ENCODE data around the gene DCUN1D1.

DNA sequence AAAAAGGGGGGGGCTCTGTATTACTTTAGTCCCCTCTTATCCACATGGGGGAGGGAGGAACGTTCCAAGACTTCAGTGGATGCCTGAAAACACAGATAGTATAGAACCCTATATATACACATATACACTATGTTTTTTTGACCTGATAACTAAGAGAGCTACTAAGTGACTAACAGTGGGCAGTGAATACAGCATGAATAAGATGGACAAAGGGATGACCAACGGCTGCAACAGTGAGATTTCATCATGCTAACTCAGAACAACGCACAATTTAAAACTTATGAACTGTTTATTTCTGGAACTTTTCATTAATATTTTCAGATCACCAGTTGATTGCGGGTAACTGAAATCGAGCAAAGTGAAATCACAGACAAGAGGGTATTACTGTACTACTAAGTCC is 7.3 kb downstream of the DCUN1D1 start:
- TF ChIP-seq CREB1 (CRISPR knock-in tag; IDR thresholded peaks at IDR 0.05; ENCODE audit: low read depth), result no peak
- TF ChIP-seq, protein P1, sequence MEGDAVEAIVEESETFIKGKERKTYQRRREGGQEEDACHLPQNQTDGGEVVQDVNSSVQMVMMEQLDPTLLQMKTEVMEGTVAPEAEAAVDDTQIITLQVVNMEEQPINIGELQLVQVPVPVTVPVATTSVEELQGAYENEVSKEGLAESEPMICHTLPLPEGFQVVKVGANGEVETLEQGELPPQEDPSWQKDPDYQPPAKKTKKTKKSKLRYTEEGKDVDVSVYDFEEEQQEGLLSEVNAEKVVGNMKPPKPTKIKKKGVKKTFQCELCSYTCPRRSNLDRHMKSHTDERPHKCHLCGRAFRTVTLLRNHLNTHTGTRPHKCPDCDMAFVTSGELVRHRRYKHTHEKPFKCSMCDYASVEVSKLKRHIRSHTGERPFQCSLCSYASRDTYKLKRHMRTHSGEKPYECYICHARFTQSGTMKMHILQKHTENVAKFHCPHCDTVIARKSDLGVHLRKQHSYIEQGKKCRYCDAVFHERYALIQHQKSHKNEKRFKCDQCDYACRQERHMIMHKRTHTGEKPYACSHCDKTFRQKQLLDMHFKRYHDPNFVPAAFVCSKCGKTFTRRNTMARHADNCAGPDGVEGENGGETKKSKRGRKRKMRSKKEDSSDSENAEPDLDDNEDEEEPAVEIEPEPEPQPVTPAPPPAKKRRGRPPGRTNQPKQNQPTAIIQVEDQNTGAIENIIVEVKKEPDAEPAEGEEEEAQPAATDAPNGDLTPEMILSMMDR (conservative IDR thresholded peaks at IDR 0.05; ENCODE audit: low read depth in 2 of 2), result no peak
- TF ChIP-seq POLR2AphosphoS5 (IDR thresholded peaks at IDR 0.05; ENCODE audit: low read depth), result no peak
- TF ChIP-seq EZH2 (IDR thresholded peaks at IDR 0.05; ENCODE audit: low read depth, unreplicated experiment), result no peak
- TF ChIP-seq, protein P2, sequence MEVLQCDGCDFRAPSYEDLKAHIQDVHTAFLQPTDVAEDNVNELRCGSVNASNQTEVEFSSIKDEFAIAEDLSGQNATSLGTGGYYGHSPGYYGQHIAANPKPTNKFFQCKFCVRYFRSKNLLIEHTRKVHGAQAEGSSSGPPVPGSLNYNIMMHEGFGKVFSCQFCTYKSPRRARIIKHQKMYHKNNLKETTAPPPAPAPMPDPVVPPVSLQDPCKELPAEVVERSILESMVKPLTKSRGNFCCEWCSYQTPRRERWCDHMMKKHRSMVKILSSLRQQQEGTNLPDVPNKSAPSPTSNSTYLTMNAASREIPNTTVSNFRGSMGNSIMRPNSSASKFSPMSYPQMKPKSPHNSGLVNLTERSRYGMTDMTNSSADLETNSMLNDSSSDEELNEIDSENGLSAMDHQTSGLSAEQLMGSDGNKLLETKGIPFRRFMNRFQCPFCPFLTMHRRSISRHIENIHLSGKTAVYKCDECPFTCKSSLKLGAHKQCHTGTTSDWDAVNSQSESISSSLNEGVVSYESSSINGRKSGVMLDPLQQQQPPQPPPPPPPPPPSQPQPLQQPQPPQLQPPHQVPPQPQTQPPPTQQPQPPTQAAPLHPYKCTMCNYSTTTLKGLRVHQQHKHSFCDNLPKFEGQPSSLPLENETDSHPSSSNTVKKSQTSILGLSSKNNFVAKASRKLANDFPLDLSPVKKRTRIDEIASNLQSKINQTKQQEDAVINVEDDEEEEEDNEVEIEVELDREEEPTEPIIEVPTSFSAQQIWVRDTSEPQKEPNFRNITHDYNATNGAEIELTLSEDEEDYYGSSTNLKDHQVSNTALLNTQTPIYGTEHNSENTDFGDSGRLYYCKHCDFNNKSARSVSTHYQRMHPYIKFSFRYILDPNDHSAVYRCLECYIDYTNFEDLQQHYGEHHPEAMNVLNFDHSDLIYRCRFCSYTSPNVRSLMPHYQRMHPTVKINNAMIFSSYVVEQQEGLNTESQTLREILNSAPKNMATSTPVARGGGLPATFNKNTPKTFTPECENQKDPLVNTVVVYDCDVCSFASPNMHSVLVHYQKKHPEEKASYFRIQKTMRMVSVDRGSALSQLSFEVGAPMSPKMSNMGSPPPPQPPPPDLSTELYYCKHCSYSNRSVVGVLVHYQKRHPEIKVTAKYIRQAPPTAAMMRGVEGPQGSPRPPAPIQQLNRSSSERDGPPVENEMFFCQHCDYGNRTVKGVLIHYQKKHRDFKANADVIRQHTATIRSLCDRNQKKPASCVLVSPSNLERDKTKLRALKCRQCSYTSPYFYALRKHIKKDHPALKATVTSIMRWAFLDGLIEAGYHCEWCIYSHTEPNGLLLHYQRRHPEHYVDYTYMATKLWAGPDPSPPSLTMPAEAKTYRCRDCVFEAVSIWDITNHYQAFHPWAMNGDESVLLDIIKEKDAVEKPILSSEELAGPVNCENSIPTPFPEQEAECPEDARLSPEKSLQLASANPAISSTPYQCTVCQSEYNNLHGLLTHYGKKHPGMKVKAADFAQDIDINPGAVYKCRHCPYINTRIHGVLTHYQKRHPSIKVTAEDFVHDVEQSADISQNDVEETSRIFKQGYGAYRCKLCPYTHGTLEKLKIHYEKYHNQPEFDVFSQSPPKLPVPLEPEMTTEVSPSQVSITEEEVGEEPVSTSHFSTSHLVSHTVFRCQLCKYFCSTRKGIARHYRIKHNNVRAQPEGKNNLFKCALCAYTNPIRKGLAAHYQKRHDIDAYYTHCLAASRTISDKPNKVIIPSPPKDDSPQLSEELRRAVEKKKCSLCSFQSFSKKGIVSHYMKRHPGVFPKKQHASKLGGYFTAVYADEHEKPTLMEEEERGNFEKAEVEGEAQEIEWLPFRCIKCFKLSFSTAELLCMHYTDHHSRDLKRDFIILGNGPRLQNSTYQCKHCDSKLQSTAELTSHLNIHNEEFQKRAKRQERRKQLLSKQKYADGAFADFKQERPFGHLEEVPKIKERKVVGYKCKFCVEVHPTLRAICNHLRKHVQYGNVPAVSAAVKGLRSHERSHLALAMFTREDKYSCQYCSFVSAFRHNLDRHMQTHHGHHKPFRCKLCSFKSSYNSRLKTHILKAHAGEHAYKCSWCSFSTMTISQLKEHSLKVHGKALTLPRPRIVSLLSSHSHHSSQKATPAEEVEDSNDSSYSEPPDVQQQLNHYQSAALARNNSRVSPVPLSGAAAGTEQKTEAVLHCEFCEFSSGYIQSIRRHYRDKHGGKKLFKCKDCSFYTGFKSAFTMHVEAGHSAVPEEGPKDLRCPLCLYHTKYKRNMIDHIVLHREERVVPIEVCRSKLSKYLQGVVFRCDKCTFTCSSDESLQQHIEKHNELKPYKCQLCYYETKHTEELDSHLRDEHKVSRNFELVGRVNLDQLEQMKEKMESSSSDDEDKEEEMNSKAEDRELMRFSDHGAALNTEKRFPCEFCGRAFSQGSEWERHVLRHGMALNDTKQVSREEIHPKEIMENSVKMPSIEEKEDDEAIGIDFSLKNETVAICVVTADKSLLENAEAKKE (CRISPR knock-in tag; IDR thresholded peaks at IDR 0.05), result no peak
- TF ChIP-seq, protein P3, sequence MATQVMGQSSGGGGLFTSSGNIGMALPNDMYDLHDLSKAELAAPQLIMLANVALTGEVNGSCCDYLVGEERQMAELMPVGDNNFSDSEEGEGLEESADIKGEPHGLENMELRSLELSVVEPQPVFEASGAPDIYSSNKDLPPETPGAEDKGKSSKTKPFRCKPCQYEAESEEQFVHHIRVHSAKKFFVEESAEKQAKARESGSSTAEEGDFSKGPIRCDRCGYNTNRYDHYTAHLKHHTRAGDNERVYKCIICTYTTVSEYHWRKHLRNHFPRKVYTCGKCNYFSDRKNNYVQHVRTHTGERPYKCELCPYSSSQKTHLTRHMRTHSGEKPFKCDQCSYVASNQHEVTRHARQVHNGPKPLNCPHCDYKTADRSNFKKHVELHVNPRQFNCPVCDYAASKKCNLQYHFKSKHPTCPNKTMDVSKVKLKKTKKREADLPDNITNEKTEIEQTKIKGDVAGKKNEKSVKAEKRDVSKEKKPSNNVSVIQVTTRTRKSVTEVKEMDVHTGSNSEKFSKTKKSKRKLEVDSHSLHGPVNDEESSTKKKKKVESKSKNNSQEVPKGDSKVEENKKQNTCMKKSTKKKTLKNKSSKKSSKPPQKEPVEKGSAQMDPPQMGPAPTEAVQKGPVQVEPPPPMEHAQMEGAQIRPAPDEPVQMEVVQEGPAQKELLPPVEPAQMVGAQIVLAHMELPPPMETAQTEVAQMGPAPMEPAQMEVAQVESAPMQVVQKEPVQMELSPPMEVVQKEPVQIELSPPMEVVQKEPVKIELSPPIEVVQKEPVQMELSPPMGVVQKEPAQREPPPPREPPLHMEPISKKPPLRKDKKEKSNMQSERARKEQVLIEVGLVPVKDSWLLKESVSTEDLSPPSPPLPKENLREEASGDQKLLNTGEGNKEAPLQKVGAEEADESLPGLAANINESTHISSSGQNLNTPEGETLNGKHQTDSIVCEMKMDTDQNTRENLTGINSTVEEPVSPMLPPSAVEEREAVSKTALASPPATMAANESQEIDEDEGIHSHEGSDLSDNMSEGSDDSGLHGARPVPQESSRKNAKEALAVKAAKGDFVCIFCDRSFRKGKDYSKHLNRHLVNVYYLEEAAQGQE (IDR thresholded peaks at IDR 0.05; ENCODE audit: unreplicated experiment), result no peak
- TF ChIP-seq JUNB (IDR thresholded peaks at IDR 0.05; ENCODE audit: unreplicated experiment), result no peak
- no peak for TF ChIP-seq EZH2phosphoT487 (IDR thresholded peaks at IDR 0.05; ENCODE audit: unreplicated experiment)
- no peak for TF ChIP-seq ZNF331 (CRISPR knock-in tag; IDR thresholded peaks at IDR 0.05; ENCODE audit: low read depth)
- no peak for TF ChIP-seq NANOG (IDR thresholded peaks at IDR 0.05; ENCODE audit: borderline replicate concordance)
- TF ChIP-seq, protein P4, sequence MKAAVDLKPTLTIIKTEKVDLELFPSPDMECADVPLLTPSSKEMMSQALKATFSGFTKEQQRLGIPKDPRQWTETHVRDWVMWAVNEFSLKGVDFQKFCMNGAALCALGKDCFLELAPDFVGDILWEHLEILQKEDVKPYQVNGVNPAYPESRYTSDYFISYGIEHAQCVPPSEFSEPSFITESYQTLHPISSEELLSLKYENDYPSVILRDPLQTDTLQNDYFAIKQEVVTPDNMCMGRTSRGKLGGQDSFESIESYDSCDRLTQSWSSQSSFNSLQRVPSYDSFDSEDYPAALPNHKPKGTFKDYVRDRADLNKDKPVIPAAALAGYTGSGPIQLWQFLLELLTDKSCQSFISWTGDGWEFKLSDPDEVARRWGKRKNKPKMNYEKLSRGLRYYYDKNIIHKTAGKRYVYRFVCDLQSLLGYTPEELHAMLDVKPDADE (IDR thresholded peaks at IDR 0.05), result no peak
